UCSD-AML1 (cell line): ENCODE results near the gene RASSF10.
"Not testable (repeated sequence)": the region's sequence is repeated elsewhere in the genome, so short reads cannot be mapped to it uniquely, and the experiment has no call there.

Source experiments
- DNase-seq: peaks from one replicate; lab custom pipeline; 2025; ENCODE audit not compliant: unreplicated experiment; lab: John Stamatoyannopoulos, UW

The RASSF10 gene

DNA sequence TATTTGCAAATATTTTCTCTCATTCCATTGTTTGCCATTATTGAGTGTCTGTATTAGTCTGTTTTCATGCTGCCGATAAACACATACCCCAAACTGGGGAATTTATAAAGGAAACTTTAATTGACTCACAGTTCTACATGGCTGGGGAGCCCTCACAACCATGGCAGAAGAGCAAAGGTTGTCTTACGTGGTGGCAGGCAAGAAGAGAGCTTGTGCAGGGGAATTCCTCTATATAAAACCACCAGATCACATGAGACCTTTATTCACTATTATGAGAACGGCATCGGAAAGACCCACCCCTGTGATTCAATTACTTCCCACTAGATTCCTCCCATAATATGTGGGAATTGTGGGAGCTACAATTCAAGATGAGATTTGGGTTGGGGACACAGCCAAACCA is 10.2 kb downstream of the RASSF10 start:
- no peak for DNase-seq

DNA sequence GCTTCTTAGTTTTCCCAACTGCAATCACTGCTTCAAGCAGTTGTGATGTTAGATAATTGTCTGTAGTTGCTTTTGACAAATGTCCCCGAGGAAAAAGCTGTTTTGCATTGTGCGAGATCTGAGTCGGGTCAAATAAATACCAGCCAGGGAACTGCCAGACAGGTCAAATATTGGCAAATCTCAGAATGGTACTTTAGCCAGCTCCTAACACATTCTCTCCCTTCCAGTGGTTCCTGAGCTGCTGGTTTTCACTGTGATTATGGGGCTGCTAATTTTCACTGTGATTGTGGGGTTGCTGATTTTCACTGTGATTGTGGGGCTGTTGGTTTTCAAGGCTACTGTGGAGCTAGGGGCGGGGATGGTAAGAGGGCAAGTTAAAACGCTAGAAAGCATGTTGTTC is 14.3 kb downstream of the RASSF10 start:
- DNase-seq = no peak

DNA sequence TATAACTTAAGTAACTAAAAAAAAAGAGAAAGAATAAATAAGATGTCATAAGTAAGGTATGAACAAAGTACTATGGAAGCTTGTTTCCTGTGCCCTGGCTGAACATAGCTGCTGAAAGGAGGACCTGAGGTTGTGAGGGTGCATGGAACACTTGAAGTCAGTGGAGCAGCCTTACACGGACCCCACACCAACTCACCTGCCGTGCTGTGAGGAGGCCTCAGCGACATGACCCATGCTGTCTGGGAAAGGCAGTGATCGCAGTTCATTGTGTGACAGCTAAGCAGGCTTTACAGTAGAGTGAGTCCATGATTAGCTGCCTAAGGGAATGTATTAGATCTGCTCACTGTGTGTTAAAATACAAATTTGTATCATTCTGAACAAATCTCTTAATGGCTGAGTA is 17.6 kb downstream of the RASSF10 start:
- no peak for DNase-seq

DNA sequence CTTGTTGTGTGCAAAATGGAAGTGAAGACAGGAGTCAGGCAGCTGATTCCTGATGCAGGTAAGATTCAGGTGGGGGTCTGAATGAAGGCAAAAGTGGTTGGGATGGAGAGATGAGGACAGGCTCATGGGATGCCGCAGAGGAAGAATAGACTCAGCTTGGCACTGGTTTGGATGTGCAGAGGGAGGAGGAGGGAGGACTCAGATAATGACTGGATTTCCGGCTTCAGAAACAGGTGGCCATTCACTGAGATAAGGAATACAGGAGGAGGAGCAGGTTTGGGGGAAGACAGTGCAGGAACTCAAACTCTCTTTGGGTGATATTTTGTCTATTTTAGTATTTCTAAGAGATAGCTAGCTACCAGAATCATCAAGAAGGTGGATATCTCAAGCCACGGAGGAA is 19.2 kb downstream of the RASSF10 start:
- DNase-seq = no peak

DNA sequence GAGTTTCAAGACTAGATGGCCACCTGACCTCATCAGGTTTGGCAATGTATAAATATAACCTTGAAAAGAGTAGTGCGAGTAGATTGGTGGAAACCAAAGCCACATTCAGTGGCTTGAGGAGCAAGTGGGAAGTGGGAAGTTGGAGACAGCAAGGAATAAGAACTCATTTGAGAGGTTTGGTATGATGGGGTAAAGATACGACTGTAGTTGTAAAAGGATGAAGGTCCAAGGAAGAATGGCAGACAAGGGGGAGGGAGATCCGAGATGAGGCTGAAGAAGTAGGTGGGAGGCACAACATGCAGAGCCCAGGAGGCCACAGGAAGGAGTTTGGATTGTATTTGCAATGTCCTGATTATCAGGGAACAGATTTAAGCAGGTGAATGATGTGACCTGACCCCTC is 20.8 kb downstream of the RASSF10 start:
- no peak for DNase-seq

DNA sequence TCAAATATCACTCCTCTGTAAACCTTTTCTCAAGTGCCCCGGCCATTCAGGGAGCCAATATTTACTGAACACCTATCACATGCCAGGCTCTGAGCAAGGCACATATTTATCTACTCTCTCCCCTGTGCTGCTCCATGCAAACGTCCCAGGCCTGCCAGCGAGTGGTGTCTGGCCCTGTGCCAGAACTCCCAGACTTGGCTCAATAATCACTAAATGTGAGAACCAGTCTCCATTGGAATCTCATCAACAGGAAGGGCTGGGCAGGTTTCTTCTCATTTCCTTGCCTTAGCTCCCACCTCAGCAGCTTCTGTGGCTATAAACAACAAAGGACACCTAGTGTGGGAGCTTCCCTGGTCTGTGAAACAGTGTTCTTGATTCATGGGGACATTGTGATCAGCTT is 21.7 kb downstream of the RASSF10 start:
- no peak for DNase-seq

DNA sequence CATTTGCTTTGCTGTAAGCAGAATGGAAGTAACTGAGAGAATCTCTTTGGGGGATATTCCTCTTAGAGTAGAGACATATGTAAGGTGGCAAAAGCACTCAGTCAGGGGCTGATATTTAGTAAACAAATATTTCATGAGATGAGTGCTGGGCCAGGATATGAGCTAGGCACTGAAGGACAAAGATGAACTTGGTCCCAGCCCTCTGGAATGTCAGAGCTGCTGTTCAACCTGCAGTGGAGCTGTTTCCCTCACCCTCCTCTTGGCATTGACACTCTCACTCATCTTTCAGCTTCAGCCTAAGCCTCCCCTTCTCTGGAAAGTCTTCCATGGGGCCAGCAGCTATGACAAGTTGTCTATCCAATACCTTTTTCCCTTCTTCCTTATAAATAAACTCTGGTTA is 22.2 kb downstream of the RASSF10 start:
- DNase-seq = no peak

DNA sequence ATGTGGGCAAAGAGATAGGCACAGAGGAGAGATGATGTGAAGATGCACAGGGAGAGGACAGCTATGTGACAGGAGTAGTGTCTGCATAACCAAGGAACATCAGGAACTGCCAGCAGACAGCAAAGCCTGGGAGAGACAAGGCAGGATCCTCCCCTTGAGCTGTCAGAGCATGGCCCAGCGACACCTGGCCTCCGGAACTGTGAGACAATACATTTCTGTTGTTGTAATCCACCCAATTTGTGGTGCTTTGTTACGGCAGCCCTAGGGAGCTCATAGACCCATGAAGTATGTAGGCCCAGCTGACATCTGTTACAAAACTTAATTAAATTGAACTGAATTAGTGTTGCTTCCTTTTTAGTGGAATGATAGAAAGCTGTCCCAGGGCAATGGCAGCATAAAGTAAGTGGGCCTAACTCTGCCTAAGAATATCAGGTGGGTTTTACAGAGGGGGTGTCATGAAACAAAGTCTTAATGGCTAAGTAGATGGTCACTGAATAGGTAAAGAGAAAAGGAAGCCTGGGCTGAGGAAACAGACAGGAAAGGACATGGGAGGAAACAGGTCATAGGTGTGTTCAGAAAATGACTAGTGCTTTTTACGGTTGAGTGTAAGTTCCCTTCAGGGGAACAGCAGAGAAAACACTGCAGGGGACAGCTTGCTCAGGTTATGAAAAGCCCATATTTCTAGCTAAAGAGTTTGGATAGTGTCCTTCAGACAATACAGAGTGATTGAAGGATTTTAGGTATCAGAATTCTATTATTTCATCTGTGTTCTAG is 24.8 kb downstream of the RASSF10 start:
- DNase-seq = no peak

DNA sequence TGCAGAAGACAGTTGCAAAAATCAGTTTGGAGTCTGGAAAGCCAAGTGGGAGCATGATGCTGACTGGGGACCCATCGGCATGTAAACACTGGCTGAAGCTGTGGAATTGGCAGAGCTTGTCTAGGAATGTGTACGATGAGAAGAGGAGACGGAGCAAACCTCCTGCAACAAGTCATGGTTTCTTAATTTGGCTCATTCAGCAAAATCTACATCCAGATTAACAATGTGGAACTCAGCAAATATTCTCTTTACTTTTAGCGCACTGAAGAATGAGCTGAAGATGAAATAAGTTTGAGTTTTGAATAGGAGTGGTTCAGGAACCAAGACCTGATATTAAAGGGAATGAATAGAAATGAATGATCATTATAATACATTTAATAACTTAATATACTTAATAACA is 26.6 kb downstream of the RASSF10 start:
- DNase-seq = no peak

DNA sequence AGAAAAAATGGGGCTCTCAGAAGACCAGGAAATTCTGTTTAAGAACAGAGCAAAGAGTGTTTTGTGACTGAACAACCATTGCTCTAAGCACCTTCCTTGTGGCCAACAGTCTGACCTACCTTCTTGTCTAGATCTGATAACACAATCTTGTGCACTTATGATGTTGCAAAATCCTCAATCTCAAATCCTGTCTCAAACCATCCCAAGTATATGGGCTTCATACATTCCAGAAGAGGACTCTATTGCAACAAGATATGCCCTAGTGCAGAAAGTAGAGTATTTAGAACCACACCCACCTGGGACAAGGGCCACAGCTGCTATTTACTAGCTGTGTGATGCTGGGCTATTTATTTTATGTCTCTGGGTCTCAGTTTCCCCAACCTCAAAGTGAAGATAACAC is 27.1 kb downstream of the RASSF10 start:
- no peak for DNase-seq

DNA sequence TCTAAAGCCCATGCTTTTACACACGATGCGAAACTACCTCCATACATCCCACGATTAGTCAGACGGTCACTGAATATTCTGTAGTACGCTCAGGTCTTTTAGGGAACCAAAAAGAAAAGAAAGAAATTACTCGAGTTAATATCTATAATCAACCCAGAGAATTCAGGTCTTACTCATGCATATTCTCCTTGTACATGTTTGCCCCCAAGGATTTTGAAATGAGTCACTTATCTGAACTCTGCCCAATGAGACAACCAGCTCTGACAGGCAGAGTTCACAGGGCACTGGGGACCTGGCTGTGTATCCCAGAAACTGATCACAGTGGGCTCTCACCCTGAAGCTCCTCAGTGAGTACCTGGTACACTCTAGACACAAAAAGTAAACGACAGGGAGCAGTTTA is 29.2 kb downstream of the RASSF10 start:
- no peak for DNase-seq

DNA sequence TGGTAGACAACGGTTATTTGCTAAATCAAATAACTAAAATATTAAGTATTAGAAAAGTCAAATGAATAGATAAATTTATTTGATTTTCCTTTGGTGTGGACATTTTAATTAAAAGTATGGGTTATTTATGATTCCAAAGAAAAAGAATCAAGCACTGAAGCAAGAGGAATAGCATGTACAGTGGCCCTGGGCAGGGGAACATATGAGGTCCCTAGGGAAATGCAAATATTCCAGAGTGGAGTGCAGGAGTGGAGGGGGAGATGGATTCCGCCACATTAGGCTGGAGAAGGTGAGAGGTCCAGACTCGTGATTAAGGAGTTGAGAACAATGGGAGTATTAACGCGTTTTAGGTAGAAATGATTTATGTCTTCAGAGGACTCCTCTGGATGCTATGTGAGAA is 30.0 kb downstream of the RASSF10 start:
- DNase-seq = no peak

DNA sequence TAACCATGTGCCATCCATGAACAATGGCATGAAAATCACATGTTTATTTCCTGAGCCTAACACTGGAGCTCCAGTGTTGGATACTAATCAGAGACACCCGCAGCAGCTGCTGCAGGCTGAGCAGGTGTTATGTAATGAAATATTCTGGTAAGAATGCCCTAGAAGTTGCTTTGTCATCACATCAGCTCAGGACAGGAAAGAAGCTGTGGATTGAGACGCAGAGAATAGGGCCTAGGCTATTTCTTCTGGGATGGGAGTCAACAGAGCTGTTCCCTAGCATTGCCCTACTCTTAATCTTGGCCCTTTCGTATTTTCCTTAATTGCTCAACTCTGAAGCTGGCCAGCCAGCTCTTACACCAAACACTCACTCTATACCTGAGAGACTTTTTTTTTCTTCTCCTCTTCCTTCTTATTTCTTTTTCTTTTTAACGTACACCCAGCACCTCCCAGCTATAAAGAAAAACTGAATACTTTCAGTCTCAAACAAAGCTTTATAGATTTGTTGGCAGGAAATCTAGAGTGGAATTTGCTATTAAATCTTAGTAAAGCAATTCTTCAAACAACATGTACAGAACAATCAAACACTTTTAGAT is 31.9 kb downstream of the RASSF10 start:
- no peak for DNase-seq

DNA sequence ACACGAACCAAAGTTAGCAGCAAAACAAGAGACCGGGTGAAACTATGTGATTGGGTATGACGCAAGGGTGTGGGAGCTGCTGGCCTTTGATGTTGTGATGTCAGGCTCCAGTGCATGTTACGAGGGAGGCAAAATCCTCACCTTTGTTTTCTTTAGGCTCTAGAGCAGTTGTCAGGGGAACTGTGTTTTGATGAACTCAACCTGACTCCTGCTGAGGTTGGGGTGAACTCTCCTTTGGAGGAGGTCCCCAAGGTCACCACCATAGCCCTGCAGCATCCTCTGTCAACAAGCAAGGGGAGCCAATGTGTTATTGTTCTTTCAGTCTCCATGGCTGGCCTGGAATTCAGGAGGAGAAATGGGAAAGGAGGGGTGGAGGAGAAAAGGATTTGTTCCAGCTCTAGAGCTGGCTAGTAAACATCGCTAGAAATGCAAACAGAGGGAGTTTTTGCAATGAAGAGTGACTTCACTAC is 33.8 kb downstream of the RASSF10 start:
- no peak for DNase-seq

DNA sequence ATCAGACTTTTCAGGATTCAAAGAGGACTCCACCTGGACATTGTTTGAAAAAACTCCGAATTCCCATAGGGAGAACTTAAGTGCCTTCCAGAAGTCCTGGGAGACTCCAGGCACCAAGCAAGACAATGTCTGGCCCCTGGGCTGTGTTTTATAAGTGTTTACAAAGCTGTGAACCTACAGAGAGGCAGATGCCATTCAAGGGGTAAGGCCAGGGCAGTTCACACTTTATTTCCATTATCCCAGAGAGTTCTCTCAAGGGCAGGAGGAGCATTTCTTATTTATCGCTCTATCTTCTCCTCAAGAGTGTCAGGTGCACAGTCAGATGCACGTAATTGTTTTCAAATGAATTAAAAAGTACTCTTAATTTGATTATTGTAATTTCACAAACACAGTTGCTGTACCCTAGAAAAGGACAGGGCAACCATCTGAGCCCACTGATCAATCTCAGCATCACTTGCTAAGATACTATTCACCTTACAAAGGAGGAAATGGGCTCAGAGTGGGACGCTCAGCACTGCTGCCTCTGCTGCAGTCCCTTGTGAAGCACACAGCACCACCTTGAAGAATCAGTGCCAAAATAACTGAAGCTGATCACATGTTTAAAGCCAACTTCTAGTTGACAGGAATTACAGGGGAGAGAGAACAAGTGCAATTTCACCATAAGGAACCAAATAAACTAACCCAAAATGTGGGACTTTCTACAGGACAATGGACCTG is 35.0 kb downstream of the RASSF10 start:
- no peak for DNase-seq

DNA sequence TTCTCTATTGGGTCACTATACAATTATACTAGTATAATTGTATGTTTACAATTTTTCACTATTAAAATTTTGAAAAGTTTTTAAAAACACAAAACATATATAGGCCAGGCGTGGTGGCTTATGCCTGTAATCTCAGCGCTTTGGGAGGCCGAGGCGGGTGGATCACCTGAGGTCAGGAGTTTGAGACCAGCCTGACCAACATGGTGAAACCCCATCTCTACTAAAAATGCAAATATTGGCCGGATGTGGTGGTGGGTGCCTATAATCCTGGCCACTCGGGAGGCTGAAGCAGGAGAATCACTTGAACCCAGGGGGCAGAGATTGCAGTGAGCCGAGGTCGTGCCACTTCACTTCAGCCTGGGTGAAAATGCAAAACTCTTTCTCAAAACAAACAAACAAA is 36.0 kb downstream of the RASSF10 start:
- not testable (repeated sequence) for DNase-seq

DNA sequence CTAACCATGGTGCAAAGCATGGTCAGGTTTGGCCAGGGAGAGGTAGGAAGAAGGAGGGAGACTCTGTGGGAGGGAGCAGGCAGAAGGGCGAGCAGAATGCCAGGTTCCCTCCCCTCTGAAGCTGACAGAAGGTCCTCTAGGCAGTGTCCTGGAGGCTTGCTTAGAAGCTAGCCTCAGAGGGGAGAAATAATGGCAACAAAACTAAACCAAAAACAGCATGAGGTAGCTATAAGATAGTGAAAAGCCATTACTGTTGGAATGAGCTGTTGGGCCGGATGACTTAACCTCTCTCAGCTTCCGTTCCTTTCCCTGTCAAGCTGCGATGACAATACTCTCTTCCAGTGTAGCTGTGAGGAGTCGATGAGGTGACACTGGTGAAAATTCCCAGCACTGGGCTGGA is 36.6 kb downstream of the RASSF10 start:
- no peak for DNase-seq

DNA sequence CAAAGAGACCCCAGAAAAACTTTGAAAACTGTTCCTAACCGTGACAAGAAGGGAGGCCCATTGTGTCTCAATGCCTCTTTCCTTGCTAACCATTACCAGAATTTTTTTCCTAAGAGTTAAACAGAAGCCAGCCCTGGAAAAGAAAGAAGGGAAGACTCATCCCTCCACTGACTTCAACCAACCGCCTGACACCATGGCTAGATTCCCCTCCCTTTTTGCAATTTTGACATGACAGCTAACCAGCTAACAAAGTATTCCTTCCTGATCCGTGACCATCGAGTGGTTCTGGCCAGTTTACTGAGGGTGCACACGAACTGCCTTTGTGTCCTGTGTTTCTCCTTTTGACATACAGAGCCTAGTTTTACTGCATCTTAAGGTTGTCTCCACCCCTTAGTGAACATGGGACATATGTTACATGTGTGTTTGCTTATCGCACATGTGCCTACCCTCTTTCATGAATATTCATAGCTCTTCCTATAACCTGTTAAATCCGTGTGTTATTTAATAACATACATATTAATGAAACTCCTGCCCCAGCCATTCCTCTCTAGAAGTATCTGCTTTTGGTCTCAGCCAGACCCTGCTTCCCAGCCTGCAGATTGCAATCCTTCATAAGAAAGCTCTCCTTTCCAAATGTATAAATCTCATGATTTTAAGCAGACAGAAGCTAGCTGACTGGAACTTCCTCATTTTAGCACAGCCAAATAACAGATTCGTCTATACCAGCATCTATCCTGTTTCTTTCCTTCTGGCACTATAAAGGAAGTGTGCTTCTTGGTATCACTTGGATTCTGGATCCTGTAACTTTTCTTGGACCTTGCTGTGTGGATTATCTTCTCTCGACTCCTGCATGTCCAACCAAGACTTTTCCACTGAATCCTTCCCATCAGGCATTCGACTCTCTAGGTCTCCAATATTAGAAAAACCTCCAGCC is 37.8 kb downstream of the RASSF10 start:
- no peak for DNase-seq

DNA sequence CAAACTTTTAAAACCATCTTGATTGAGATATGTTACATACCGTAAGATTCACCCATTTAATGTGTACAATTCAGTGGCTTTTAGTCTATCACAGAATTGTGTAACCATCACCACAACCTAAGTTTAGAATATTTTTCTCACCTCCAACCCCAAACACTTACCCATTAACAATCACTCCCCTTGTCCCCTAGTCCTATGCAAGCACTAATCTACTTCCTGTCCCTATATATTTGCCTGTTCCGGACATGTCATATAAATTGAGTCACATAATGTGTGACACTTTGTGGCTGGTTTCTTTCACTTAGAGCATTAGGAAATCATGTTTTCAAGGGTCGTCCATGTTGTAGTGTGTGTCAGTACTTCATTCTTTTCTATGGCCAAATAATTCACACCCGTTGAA is 38.8 kb downstream of the RASSF10 start:
- no peak for DNase-seq

DNA sequence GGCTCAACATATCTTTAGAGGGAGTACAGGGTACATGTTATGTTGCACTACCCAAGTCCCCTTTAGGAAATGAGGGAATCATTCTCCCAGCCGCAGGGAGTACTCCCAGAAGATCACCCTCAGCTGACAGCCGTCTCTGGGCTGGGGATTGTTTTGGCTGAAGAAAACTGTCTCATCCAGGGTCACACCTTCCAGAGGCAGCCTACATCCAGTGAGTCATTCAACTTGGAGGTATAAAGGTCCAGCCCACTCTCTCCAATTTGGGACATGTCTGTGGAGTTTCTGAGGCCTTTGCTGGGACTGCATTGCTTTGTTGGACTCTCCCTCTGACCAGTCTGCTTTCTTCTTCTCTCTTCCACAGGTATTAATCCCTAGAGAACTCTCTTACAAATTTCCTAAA is 42.1 kb downstream of the RASSF10 start:
- DNase-seq = no peak

DNA sequence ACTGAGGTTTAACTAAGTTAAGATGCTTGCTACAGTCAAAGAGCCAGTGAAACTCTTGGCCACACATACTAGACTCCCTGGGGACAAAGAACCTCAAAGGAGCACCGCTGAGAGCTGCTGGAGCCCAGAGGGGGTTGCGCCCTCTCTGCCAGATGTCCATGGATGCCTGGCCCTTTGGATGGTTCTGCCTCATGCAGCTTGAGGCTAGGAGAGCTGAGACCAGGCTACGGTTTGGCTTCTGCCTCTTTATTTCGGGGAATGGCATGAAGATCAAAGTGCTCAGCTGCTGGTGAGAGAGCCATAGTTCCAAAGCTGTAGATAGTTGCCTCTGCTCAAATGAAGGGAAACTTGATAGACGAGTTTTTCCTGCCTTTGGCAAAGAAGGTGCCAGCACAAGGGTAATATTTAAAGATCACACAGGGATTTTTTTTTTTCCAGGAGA is 43.0 kb downstream of the RASSF10 start:
- DNase-seq = no peak
